SU-DHL-6 (cell line): ENCODE data around the gene DNAH9.

ENCODE experiments used
- H2AFZ ChIP-seq: fragments of 200-600 bp; sonication (generic); 2 replicates; pipeline ENCODE4 v1.6.1; 2014; ENCODE audit warnings: low read depth, mild to moderate bottlenecking, moderate library complexity, mixed read lengths, antibody characterized with exemption, low read length; ENCODE audit not compliant: severe bottlenecking
- H3F3A ChIP-seq: fragments of 200-600 bp; shearing (Covaris generic); 2 replicates; pipeline ENCODE4 v1.6.0; 2016; ENCODE audit warnings: antibody characterized with exemption, mild to moderate bottlenecking; ENCODE audit not compliant: insufficient read depth
- H3K27ac ChIP-seq: fragments of 200-600 bp; sonication (generic); 2 replicates; pipeline ENCODE4 v1.5.1; 2016; ENCODE audit warnings: low read depth, mild to moderate bottlenecking, low read length, moderate library complexity, mixed read lengths
- H3K27me3 ChIP-seq: fragments of 200-600 bp; sonication (generic), shearing (Covaris generic); 2 replicates; pipeline ENCODE4 v1.6.0; 2014; ENCODE audit warnings: mild to moderate bottlenecking, low read length
- H3K36me3 ChIP-seq: fragments of 200-600 bp; sonication (generic); 2 replicates; pipeline ENCODE4 v1.6.1; 2014; ENCODE audit warnings: mild to moderate bottlenecking, low read length, mixed read lengths
- H3K4me2 ChIP-seq: fragments of 300-600, 200-600 bp; shearing (Covaris generic), sonication (generic); 2 replicates; pipeline ENCODE4 v1.6.0; 2014; ENCODE audit warnings: low read length, low read depth, mild to moderate bottlenecking; ENCODE audit not compliant: poor library complexity, severe bottlenecking
- H3K4me3 ChIP-seq: fragments of 200-600 bp; sonication (generic); 2 replicates; pipeline ENCODE4 v1.5.1; 2014; ENCODE audit warnings: antibody characterized with exemption, low read length, mild to moderate bottlenecking, mixed read lengths; ENCODE audit not compliant: insufficient read depth, poor library complexity, severe bottlenecking
- H3K79me2 ChIP-seq: fragments of 200-600 bp; sonication (generic); 2 replicates; pipeline ENCODE4 v1.6.1; 2014; ENCODE audit warnings: mild to moderate bottlenecking, low read length, moderate library complexity; ENCODE audit not compliant: insufficient read depth
- H3K9ac ChIP-seq: fragments of 200-600 bp; sonication (generic); 2 replicates; pipeline ENCODE4 v1.7.0; 2014; ENCODE audit warnings: mild to moderate bottlenecking, low read length
- H3K9me2 ChIP-seq: fragments of 200-600 bp; sonication (generic); replicated peaks from 2 replicates; pipeline ENCODE4 v1.6.1; 2014; ENCODE audit warnings: low read length; ENCODE audit not compliant: insufficient read depth
- H3K9me3 ChIP-seq: fragments of 200-600 bp; sonication (generic); 2 replicates; pipeline ENCODE4 v1.6.1; 2014; ENCODE audit warnings: low read length, mixed read lengths; ENCODE audit not compliant: insufficient read depth
- H4K20me1 ChIP-seq: fragments of 200-600 bp; sonication (generic); 2 replicates; pipeline ENCODE4 v1.6.1; 2014; ENCODE audit warnings: low read depth, mild to moderate bottlenecking, antibody characterized with exemption, low read length, moderate library complexity, mixed read lengths
- EZH2phosphoT487 ChIP-seq: fragments of 200-600 bp; sonication (generic), shearing (Covaris generic); conservative IDR thresholded peaks from 2 replicates; pipeline ENCODE4 v1.6.1; 2018; ENCODE audit warnings: mild to moderate bottlenecking, antibody characterized with exemption, low read length, moderate library complexity, mixed read lengths
- TF ChIP-seq, protein P1 (sequence below): fragments of 200-600 bp; sonication (generic); IDR thresholded peaks from one replicate; pipeline ENCODE4 v1.5.1; 2017; ENCODE audit warnings: antibody characterized with exemption, mild to moderate bottlenecking, low read length, moderate library complexity; ENCODE audit not compliant: insufficient read depth, poor library complexity, severe bottlenecking

DNAH9 gene

GRCh38 chr17:11668618-11669017, 70.3 kb downstream of the DNAH9 start:
- H3K4me2 ChIP-seq: no peak overlapping the region
- TF ChIP-seq, protein P1, sequence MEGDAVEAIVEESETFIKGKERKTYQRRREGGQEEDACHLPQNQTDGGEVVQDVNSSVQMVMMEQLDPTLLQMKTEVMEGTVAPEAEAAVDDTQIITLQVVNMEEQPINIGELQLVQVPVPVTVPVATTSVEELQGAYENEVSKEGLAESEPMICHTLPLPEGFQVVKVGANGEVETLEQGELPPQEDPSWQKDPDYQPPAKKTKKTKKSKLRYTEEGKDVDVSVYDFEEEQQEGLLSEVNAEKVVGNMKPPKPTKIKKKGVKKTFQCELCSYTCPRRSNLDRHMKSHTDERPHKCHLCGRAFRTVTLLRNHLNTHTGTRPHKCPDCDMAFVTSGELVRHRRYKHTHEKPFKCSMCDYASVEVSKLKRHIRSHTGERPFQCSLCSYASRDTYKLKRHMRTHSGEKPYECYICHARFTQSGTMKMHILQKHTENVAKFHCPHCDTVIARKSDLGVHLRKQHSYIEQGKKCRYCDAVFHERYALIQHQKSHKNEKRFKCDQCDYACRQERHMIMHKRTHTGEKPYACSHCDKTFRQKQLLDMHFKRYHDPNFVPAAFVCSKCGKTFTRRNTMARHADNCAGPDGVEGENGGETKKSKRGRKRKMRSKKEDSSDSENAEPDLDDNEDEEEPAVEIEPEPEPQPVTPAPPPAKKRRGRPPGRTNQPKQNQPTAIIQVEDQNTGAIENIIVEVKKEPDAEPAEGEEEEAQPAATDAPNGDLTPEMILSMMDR: no peak
- TF ChIP-seq EZH2phosphoT487: no peak
- H3K79me2 ChIP-seq: no peaks in the 10 kb centered on the region
- H3K9me3 ChIP-seq: no peaks in the 10 kb centered on the region
- H3F3A ChIP-seq: no peaks in the 10 kb centered on the region
- H3K36me3 ChIP-seq: no peaks in the 10 kb centered on the region
- H4K20me1 ChIP-seq: no peaks in the 10 kb centered on the region
- H3K27ac ChIP-seq: no peak overlapping the region
- H3K9me2 ChIP-seq: no peaks in the 10 kb centered on the region
- no peak overlapping the region for H3K9ac ChIP-seq
- no peak overlapping the region for H2AFZ ChIP-seq
- H3K4me3 ChIP-seq: no peak overlapping the region
- H3K27me3 ChIP-seq: no peaks in the 10 kb centered on the region

DNA sequence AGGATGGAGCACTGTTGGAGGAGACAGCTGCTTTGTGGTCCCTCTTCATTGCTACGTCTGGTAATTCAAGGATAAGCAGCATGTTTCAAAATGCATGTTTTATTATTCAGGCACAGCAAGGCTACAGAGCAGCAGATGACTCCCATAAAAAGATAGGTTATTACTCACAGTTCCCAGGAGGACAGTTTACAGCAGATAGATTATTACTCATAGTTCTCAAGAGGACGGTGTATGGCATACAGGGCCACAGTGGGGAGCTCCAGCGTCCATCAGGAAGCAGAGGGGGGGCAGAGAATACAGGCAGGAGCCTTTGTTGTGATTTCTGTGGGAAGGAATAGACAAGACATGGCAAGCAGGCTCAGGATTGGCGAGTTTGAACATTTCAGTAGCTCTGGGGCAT, 72.9 kb downstream of the DNAH9 start:
- Histone ChIP-seq H3K4me2 (no peak overlapping the region), H4K20me1 (no peaks in the 10 kb centered on the region), H3K27ac (no peak overlapping the region), H3K9ac (no peak overlapping the region), H3K27me3 (no peaks in the 10 kb centered on the region), H3K9me2 (no peaks in the 10 kb centered on the region), H3F3A (no peaks in the 10 kb centered on the region), H3K79me2 (no peaks in the 10 kb centered on the region), H3K9me3 (no peaks in the 10 kb centered on the region), H3K4me3 (no peak overlapping the region), H3K36me3 (no peaks in the 10 kb centered on the region), H2AFZ (no peak overlapping the region)
- TF ChIP-seq, protein P1: no peak
- no peak for TF ChIP-seq EZH2phosphoT487

GRCh38 chr17:11682646-11683045, 84.4 kb downstream of the DNAH9 start:
- no peaks in the 10 kb centered on the region for H3K79me2 ChIP-seq
- H2AFZ ChIP-seq: no peak overlapping the region
- no peaks in the 10 kb centered on the region for H3K9me3 ChIP-seq
- H3K27ac ChIP-seq: no peak overlapping the region
- no peaks in the 10 kb centered on the region for H3F3A ChIP-seq
- no peak overlapping the region for H3K4me2 ChIP-seq
- H3K4me3 ChIP-seq: no peak overlapping the region
- TF ChIP-seq, protein P1: no peak
- no peak for TF ChIP-seq EZH2phosphoT487
- H3K9ac ChIP-seq: no peak overlapping the region
- no peaks in the 10 kb centered on the region for H3K36me3 ChIP-seq
- H3K9me2 ChIP-seq: no peaks in the 10 kb centered on the region
- H3K27me3 ChIP-seq: no peaks in the 10 kb centered on the region
- H4K20me1 ChIP-seq: no peaks in the 10 kb centered on the region
